Sciatic nerve (tissue), 2 donors: Measurements from ENCODE around the gene C1orf185. TPM values are rescaled to one million over a fixed set of nuclear protein-coding genes. Genes with fewer than 3 reads are reported as not detected.
"Not testable (repeated sequence)": the region's sequence is repeated elsewhere in the genome, so short reads cannot be mapped to it uniquely, and the experiment has no call there.

Experiments used
- ATAC-seq: fragments of 200-7000 bp; cut with Tn5 transposase; one replicate; pipeline ENCODE4 v1.9.1; 2020; ENCODE audit warnings: mild to moderate bottlenecking, moderate library complexity
- DNase-seq: peaks from one replicate; pipeline ENCODE4 v3.0.0-alpha.2; 2020; ENCODE audit warnings: low spot score
- intact Hi-C: fragments of 100-400 bp; cut with DNase I; formaldehyde crosslinking; loops from one replicate; pipeline ENCODE4 v1.14.2; 2022
- total RNA-seq: library from RNA; stranded (reverse); fragmentation: NEBNext Ultra II Directional; extraction: Animal tissue kit (Norgen Biotek cat#: 25700); gene quantifications from one replicate; pipeline ENCODE4 v1.2.1, GENCODE V29; 2021
- donor health status: DM: no; HTN: no; CAD: no.
- donor health status: DM: no; HTN: no; CAD: no.

Gene C1orf185
- total RNA-seq, 1 donor from 2014 or later, result not detected

- DNase-seq, intact Hi-C loops: not testable (repeated sequence)
Observed at GRCh38 chr1:51127152-51127551, 25.1 kb downstream of the C1orf185 start.

DNA sequence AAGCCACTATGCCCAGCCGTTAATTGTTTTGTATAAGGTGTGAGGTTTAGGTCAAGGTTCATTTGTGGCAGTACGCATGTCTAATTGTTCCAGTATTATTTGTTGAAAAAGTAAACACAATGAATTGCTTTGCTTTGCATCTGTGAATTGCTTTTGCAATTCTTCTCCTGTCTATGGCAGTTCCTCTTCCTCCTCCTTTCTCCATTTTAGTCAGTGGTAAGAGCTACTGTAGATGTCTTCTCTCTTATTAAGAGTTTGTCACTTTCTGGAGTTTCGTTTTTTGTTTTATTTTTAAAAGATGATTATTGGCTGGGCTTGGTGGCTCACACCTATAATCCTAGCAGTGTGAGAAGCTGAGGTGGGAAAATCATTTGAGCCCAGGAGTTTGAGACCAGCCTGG lies 29.2 kb downstream of the C1orf185 start:
- no peak for DNase-seq
- intact Hi-C loops, result no loop called here
- ATAC-seq, result no peak

More at GRCh38 chr1:51127152-51127551, 25.1 kb downstream of the C1orf185 start:
- not testable (repeated sequence) for ATAC-seq

DNA sequence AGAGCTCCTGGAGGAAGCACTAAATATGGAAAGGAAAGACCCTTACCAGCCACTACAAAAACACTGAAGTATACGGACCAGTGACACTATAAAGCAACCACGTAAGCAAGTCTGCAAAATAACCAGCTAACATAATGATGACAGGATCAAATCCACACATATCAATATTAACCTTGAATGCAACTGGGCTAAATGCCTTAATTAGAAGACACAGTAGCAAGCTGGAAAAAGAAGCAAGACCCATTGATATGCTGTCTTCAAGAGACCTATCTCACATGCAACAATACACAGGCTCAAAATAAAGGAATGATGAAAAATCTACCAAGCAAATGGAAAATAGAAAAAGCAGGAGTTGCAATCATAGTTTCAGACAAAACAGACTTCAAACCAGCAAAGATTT lies 31.0 kb downstream of the C1orf185 start:
- ATAC-seq, result no peak
- intact Hi-C loops, result no loop called here
- DNase-seq, result no peak

DNA sequence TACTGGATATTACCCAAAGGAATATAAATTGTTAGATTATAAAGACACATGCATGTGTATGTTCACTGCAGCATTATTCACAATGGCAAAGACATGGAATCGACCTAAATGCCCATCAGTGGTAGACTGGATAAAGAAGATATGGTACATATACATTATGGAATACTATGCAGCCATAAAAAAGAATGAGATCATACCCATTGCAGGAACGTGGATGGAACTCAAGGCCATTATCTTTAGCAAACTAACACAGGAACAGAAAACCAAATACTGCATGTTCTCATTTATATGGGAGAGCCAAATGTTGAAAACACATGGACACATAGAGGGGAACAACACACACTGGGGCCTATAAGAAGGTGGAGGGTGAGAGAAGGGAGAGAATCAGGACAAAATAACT lies 35.7 kb downstream of the C1orf185 start:
- DNase-seq, ATAC-seq, intact Hi-C loops: not testable (repeated sequence)

GRCh38 chr1:51139474-51139873 lies 37.4 kb downstream of the C1orf185 start:
- ATAC-seq, result no peak
- intact Hi-C loops, result no loop called here
- DNase-seq, result no peak

GRCh38 chr1:51147394-51147793 lies 45.4 kb downstream of the C1orf185 start:
- ATAC-seq, result no peak
- no peak for DNase-seq
- intact Hi-C loops, result no loop called here

DNA sequence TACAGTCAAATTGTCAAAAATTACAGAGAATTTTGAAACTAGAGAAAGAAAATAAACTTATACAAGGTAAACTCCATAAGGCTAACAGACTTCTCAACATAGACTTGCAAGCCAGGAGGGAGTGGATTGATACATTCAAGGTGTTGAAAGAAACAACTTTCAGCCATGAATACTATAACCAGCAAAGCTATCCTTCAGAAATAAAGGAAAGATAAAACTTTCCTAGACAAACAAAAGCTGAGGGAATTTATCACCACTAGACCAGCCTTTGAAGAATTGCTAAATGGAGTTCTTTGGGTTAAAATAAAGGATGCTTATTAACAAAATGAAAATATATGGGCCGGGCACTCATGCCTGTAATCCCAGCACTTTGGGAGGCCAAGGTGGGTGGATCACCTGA lies 52.7 kb downstream of the C1orf185 start:
- DNase-seq (no peak), ATAC-seq (no peak)
- intact Hi-C loops, result no loop called here

DNA sequence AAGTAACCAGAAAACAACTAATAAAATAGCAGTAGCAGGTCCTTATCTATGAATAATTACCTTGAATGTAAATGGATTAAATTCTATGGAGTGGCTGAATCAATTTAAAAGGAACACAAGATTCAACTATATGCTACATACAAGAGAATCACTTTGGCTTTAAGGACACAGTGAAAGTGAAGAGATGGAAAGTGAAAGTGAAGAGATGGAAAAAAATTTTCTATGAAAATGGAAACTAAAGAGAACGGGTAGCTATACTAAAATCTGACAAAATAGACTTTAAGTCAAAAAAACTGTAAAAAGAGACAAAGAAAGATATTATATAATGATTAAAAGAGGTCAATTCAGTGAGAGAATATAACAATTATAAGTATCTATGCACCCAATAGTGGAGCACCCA lies 54.7 kb downstream of the C1orf185 start:
- ATAC-seq (no peak), DNase-seq (no peak)
- intact Hi-C loops, result no loop called here

- ATAC-seq (no peak), DNase-seq (no peak)
- intact Hi-C loops, result no loop called here
Observed at GRCh38 chr1:51157395-51157794, 55.4 kb downstream of the C1orf185 start.

- no peak for ATAC-seq
- DNase-seq, result no peak
- intact Hi-C loops, result no loop called here
Observed at GRCh38 chr1:51158263-51158662, 56.2 kb downstream of the C1orf185 start.

- ATAC-seq, intact Hi-C loops, DNase-seq: not testable (repeated sequence)
Observed at GRCh38 chr1:51162560-51162959, 60.5 kb downstream of the C1orf185 start.

GRCh38 chr1:51165540-51165939 lies 63.5 kb downstream of the C1orf185 start:
- intact Hi-C loops, result no loop called here
- ATAC-seq (no peak), DNase-seq (no peak)

- DNase-seq, result no peak
- ATAC-seq, result no peak
- intact Hi-C loops, result no loop called here
Observed at GRCh38 chr1:51168266-51168845, 66.3 kb downstream of the C1orf185 start.

DNA sequence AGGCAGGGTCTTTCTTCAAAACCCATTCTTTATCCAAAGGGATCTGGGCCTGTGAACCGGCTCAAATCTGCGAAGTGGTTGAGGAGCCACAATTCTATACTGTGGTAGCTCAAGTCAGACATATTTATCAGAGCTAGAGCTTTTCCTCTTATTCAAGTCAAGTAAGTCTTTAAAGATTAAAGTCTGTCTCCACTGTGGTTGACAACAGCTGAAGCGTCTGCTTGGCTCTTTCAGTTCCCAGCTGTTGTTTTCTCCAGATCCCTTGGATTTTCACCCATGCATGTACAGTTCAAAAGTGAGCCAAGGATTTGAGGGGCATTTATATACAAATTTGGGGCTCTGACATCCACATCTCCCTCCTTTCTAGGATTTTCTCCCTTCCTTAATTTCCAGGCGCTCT lies 66.9 kb downstream of the C1orf185 start:
- ATAC-seq, result no peak
- intact Hi-C loops, result no loop called here
- DNase-seq, result no peak

DNA sequence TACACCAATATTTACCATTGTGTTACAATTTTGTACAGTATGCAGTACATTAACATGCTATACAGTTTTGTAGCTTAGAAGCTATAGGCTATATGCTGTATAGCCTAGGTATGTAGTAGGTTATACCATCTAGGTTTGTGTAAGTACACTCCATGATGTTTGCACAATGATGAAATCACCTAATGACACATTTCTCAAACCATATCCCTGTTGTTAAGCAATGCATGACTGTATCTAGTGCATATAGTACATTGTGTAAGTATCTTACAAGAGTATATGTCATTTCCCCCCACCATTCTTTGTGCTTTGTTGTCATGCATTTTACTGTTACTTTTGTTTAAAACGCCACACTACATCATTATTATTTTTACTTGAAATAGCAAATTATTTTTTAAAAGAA lies 68.3 kb downstream of the C1orf185 start:
- ATAC-seq, result no peak
- intact Hi-C loops, result no loop called here
- no peak for DNase-seq

GRCh38 chr1:51172811-51173210 lies 70.8 kb downstream of the C1orf185 start:
- no peak for ATAC-seq
- intact Hi-C loops, result no loop called here
- no peak for DNase-seq

- intact Hi-C loops, result no loop called here
- DNase-seq (no peak), ATAC-seq (no peak)
Observed at GRCh38 chr1:51175278-51175677, 73.2 kb downstream of the C1orf185 start.

DNA sequence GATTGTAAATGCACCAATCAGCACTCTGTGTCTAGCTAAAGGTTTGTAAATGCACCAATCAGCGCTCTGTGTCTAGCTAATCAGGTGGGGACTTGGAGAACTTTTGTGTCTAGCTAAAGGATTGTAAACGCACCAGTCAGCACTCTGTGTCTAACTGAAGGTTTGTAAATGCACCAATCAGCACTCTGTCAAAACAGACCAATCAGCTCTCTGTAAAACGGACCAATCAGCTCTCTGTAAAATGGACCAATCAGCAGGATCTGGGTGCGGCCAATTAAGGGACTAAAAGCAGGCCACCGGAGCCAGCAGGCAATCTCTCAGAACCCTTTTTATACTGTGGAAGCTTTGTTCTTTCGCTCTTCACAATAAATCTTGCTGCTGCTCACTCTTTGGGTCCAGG lies 76.0 kb downstream of the C1orf185 start:
- intact Hi-C loops, DNase-seq, ATAC-seq: not testable (repeated sequence)

- intact Hi-C loops, result loop anchor here (5.0 to 10.0 kb wide), 2 partner anchors 413 to 669 kb away; no protein-coding TSS in a partner anchor
- DNase-seq (no peak), ATAC-seq (no peak)
Observed at GRCh38 chr1:51188230-51188629, 86.2 kb downstream of the C1orf185 start.

GRCh38 chr1:51189421-51190073 lies 87.5 kb downstream of the C1orf185 start:
- DNase-seq (no peak), ATAC-seq (no peak)
- intact Hi-C loops, result loop anchor here (5.0 to 10.0 kb wide), 2 partner anchors 415 to 668 kb away; no protein-coding TSS in a partner anchor

GRCh38 chr1:51190961-51191360 lies 88.9 kb downstream of the C1orf185 start:
- intact Hi-C loops, result no loop called here
- DNase-seq, result no peak
- no peak for ATAC-seq
